ENCODE measurements around the gene FBXW2.

The FBXW2 gene

GRCh38 chr9:120780367-120780766, 12.8 kb downstream of the FBXW2 start:
- TF ChIP-seq CTCF (IDR thresholded peaks at IDR 0.05), result no peak
- no peak overlapping the region for H3K27ac ChIP-seq
- no peak overlapping the region for H3K4me3 ChIP-seq
- no peak for DNase-seq (ENCODE audit: low spot score)

DNA sequence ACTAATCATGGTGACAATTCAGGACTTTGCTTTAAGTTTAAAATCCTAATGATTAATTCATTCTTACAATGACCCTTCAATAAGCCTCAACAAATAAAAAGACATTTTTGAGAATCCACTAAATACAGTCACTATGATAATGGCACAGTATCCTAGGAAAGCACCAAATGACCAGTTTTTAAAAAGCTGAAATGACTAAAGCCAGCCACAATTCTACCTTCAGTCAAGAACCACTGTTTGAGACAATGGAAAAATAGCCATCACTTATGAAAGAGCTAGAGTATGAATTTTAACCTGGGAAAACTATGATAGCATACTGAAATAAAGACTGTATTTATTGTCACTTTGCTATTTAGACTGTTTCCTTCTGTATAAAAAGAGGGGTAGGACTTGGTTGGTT, 14.0 kb downstream of the FBXW2 start:
- DNase-seq (ENCODE audit: low spot score), result no peak
- no peak for TF ChIP-seq CTCF (IDR thresholded peaks at IDR 0.05)
- no peak overlapping the region for H3K27ac ChIP-seq
- no peak overlapping the region for H3K4me3 ChIP-seq

GRCh38 chr9:120778758-120779157, 14.5 kb downstream of the FBXW2 start:
- Histone ChIP-seq H3K27ac (no peak overlapping the region), H3K4me3 (no peak overlapping the region)
- DNase-seq (ENCODE audit: low spot score), result no peak
- no peak for TF ChIP-seq CTCF (IDR thresholded peaks at IDR 0.05)

DNA sequence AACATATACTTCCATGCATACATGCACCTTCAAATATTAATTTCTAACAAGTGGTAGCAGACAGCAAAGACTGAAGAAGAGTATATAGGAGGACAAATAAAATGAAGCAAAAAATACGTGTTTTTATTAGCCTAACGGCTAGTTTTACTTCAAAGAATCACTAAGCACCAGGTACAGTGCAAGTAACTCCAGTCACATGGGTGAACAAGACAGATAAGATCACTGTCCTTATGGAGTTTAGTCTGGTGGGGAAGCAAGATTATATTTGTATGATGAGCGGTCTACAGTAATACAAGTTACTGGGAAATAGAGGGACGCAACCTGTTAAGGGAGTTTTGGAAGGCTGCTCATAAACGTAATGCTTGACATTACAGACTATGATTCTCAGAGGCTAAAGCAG, 16.0 kb downstream of the FBXW2 start:
- DNase-seq (ENCODE audit: low spot score), result no peak
- TF ChIP-seq CTCF (IDR thresholded peaks at IDR 0.05), result no peak
- Histone ChIP-seq H3K27ac (no peak overlapping the region), H3K4me3 (no peak overlapping the region)

DNA sequence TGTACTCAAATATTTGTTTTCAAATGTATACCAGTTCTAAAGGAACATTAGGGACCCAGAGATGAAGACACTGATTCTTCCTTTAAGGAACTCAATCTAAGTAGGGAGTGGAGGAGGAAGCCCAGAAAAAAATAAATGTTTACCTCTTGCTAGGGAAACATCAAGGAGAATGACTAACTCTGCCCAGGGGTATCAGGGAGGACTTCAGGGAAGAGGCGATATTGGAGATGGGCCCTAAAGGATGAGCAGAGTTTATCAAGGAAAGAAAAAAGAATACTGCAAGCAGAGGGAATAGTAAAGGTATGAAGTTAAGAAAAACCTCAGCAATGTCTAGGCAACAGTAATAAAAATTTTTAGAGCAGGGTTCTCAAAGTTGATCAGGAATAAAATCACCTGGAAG, 16.4 kb downstream of the FBXW2 start:
- TF ChIP-seq CTCF (IDR thresholded peaks at IDR 0.05), result no peak
- Histone ChIP-seq H3K4me3 (no peak overlapping the region), H3K27ac (no peak overlapping the region)
- DNase-seq (ENCODE audit: low spot score), result no peak

- no peak overlapping the region for H3K4me3 ChIP-seq
- no peak for TF ChIP-seq CTCF (IDR thresholded peaks at IDR 0.05)
- no peak for DNase-seq (ENCODE audit: low spot score)
- H3K27ac ChIP-seq, result no peak overlapping the region
Observed at GRCh38 chr9:120775859-120776258, 17.4 kb downstream of the FBXW2 start.

DNA sequence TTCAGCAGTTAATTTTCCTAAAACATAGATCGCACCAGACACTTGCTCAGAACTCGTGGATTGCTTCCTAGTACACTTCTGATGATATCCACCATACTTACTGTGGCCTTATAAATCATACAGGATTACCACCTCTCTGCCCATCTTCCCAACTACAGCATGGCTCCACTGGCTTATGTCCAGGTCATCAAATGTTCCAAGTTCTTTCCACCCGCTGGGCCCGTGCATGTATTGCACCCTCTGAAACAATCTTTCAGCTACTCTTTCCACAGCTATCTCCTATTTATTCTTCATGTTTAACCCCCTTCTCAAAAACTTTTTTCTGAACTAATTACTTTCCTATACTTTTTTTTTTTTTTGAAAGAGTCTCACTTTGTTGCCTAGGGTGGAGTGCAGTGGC, 18.5 kb downstream of the FBXW2 start:
- DNase-seq (ENCODE audit: low spot score), result no peak
- no peak overlapping the region for H3K4me3 ChIP-seq
- H3K27ac ChIP-seq, result no peak overlapping the region
- TF ChIP-seq CTCF (IDR thresholded peaks at IDR 0.05), result no peak
